B cell (primary cell): ENCODE data around the gene AKAP9. TPM values are rescaled to one million over a fixed set of nuclear protein-coding genes. Genes with fewer than 3 reads are reported as not detected.

Experiments used
- ATAC-seq: fragments of 200-7000 bp; cut with Tn5 transposase; one replicate; pipeline ENCODE4 v1.10.0; 2021; ENCODE audit warnings: low read depth, mild to moderate bottlenecking, moderate number of reproducible peaks, moderate library complexity
- CTCF ChIA-PET: fragments of 350-600 bp; sonication (Branson Sonifier 250); formaldehyde crosslinking; loops from one replicate; lab custom pipeline; 2021; ENCODE audit warnings: antibody characterized with exemption, inconsistent platforms; lab: Charles Lee
- POLR2A ChIA-PET: fragments of 350-600 bp; sonication (Branson Sonifier 250); formaldehyde crosslinking; loops from one replicate; lab custom pipeline; 2021; ENCODE audit warnings: antibody characterized with exemption; lab: Charles Lee
- DNase-seq: peaks from one replicate; pipeline ENCODE4 v3.0.0; 2013
- H2AFZ ChIP-seq: 2 replicates; pipeline ENCODE4 v1.6.1; 2012; ENCODE audit warnings: mild to moderate bottlenecking, low read depth, low read length; ENCODE audit not compliant: insufficient read depth, poor library complexity, severe bottlenecking
- H3K27ac ChIP-seq, 2 donors: 1 replicate in 1 of 2; 2 replicates in 1 of 2; pipeline ENCODE4 v1.5.1; 2012 to 2013; ENCODE audit warnings: low read length in 2 of 2, mild to moderate bottlenecking in 2 of 2, moderate library complexity in 1 of 2
- H3K27me3 ChIP-seq, 4 experiments: fragments of 200-600 bp in 1 of 4; sonication (generic) in 1 of 4; replicated peaks in 1 of 4; 1 replicate in 2 of 4; 2 replicates in 2 of 4; pipeline versions ENCODE4 v1.6.1 to v1.7.0; 2013 to 2016; ENCODE audit warnings: low read length in 3 of 4, mild to moderate bottlenecking in 2 of 4, mixed read lengths in 1 of 4, moderate library complexity in 1 of 4; ENCODE audit not compliant: insufficient read depth in 4 of 4, control insufficient read depth in 3 of 4; ENCODE audit errors: control extremely low read depth in 1 of 4
- H3K36me3 ChIP-seq, 2 experiments: replicated peaks in 1 of 2; 1 replicate in 1 of 2; 2 replicates in 1 of 2; pipeline versions ENCODE4 v1.6.1 to v1.7.1; 2013; ENCODE audit warnings: low read length in 1 of 2; ENCODE audit not compliant: insufficient read depth in 2 of 2, control insufficient read depth in 1 of 2; ENCODE audit errors: control extremely low read depth in 1 of 2, extremely low read depth in 1 of 2
- H3K4me1 ChIP-seq, 2 donors: fragments of 200-600 bp in 1 of 2; sonication (generic) in 1 of 2; 1 replicate in 1 of 2; 2 replicates in 1 of 2; pipeline versions ENCODE4 v1.5.1 to v1.6.1; 2013 to 2017; ENCODE audit warnings: low read length in 2 of 2; ENCODE audit not compliant: control insufficient read depth in 2 of 2, insufficient read depth in 2 of 2
- H3K4me2 ChIP-seq: replicated peaks from 2 replicates; pipeline ENCODE3; 2012; ENCODE audit warnings: mild to moderate bottlenecking, low read depth, low read length; ENCODE audit not compliant: poor library complexity, severe bottlenecking
- H3K4me3 ChIP-seq, 5 experiments: fragments of 200-600 bp in 1 of 5; sonication (generic) in 1 of 5; 1 replicate in 3 of 5; 2 replicates in 2 of 5; pipeline versions ENCODE4 v1.5.1 to v1.7.0; 2011 to 2016; ENCODE audit warnings: low read length in 4 of 5, mild to moderate bottlenecking in 4 of 5, low read depth in 2 of 5, control low read depth in 1 of 5, moderate library complexity in 1 of 5; ENCODE audit not compliant: insufficient read depth in 1 of 5; ENCODE audit errors: control extremely low read depth in 1 of 5, extremely low read depth in 1 of 5
- H3K79me2 ChIP-seq: fragments of 200-600 bp; sonication (generic); one replicate; pipeline ENCODE4 v1.6.0; 2016; ENCODE audit warnings: low read length; ENCODE audit not compliant: control insufficient read depth, insufficient read depth
- H3K9ac ChIP-seq: fragments of 200-600 bp; sonication (generic); 2 replicates; pipeline ENCODE4 v1.6.1; 2017; ENCODE audit warnings: mild to moderate bottlenecking, low read length, moderate library complexity
- H3K9me3 ChIP-seq, 3 donors: one replicate each; pipeline versions ENCODE4 v1.6.1 to v1.7.1; 2013; ENCODE audit warnings: low read length in 2 of 3; ENCODE audit not compliant: control insufficient read depth in 2 of 3, insufficient read depth in 1 of 3; ENCODE audit errors: control extremely low read depth in 1 of 3
- H4K20me1 ChIP-seq: 2 replicates; pipeline ENCODE4 v1.6.0; 2012; ENCODE audit warnings: mild to moderate bottlenecking, low read length; ENCODE audit not compliant: insufficient read depth, control insufficient read depth, poor library complexity, severe bottlenecking
- H3K27ac Mint-ChIP-seq: one replicate; pipeline ENCODE4 v1.8.0; 2021; ENCODE audit warnings: mixed read lengths
- H3K27me3 Mint-ChIP-seq: one replicate; pipeline ENCODE4 v1.8.0; 2021; ENCODE audit warnings: mixed read lengths
- H3K4me1 Mint-ChIP-seq: one replicate; pipeline ENCODE4 v1.8.0; 2021; ENCODE audit warnings: mixed read lengths
- H3K4me3 Mint-ChIP-seq: one replicate; pipeline ENCODE4 v1.8.0; 2021; ENCODE audit warnings: mixed read lengths
- H3K9me3 Mint-ChIP-seq: one replicate; pipeline ENCODE4 v1.8.0; 2022; ENCODE audit warnings: mixed read lengths; ENCODE audit not compliant: insufficient read depth
- CTCF ChIP-seq: fragments of 200-600 bp; IDR thresholded peaks from one replicate; pipeline ENCODE4 v1.8.0; 2022; ENCODE audit warnings: antibody characterized with exemption, mild to moderate bottlenecking
- EZH2 ChIP-seq: IDR thresholded peaks from 2 replicates; pipeline ENCODE4 v1.6.1; 2012; ENCODE audit warnings: borderline replicate concordance, low read depth, mild to moderate bottlenecking, moderate library complexity, low read length; ENCODE audit not compliant: insufficient read depth, poor library complexity, severe bottlenecking
- WGBS: methylation state at CpG from one replicate; pipeline ENCODE4 v1.1.5; 2013; ENCODE audit warnings: missing lambda C conversion rate; ENCODE audit not compliant: insufficient coverage; 5-methylcytosine and 5-hydroxymethylcytosine counted together
- intact Hi-C: fragments of 100-400 bp; cut with micrococcal nuclease; formaldehyde crosslinking; loops from one replicate; pipeline ENCODE4 v1.10.0; 2022
- polyA plus RNA-seq: library from polyadenylated mRNA; depleted of rRNA; stranded (reverse); fragments of >200 nt; gene quantifications from 2 replicates; pipeline ENCODE4 v1.2.3, GENCODE V29; 2012
- total RNA-seq, 2 donors: library from RNA; stranded (reverse); fragments of 120-200 nt in 1 of 2; gene quantifications; 1 replicate in 1 of 2; 2 replicates in 1 of 2; pipeline versions ENCODE4 v1.2.3 to v1.2.4, GENCODE V29; 2013 to 2022

AKAP9 gene
- total and polyA plus RNA-seq, 2 donors (not counting 1 experiment from before 2014, with no cell fraction given): 19.3 to 106 TPM

- WGBS: no CpG with 5 or more reads among the region's 2 CpGs
These were observed 112.7 kb downstream of the AKAP9 start for GRCh38 chr7:92053312-92053711.

GRCh38 chr7:92056286-92056685 is 115.6 kb downstream of the AKAP9 start:
- Mint-ChIP-seq H3K4me1 (peaks cover 10% of the 10 kb centered on the region), H3K27me3 (no peaks in the 10 kb centered on the region), H3K9me3 (no peaks in the 10 kb centered on the region), H3K4me3 (no peak overlapping the region), H3K27ac (no peak overlapping the region)
- ChIA-PET CTCF (no interaction called here), POLR2A (no interaction called here)
- Histone ChIP-seq H3K27me3 (no peaks in the 10 kb centered on the region), H3K4me1 (peaks cover 5 to 10% of the 10 kb centered on the region in 2 donors), H4K20me1 (no peaks in the 10 kb centered on the region), H3K27ac (no peak overlapping the region), H3K9me3 (no peaks in the 10 kb centered on the region), H3K36me3 (peaks cover 1 to 24% of the 10 kb centered on the region in 2 experiments), H2AFZ (no peak overlapping the region), H3K4me2 (no peak overlapping the region), H3K4me3 (no peak overlapping the region), H3K9ac (no peak overlapping the region), H3K79me2 (no peaks in the 10 kb centered on the region)
- DNase-seq (no peak), ATAC-seq (no peak)
- TF ChIP-seq EZH2 (no peak), CTCF (no peak)
- WGBS: no CpG with 5 or more reads among the region's 1 CpG
- intact Hi-C loops: no loop called here

More at GRCh38 chr7:92053312-92053711, 112.7 kb downstream of the AKAP9 start:
- ATAC-seq (no peak), DNase-seq (no peak)
- intact Hi-C loops: no loop called here
- Histone ChIP-seq H3K4me1 (peaks cover 5 to 10% of the 10 kb centered on the region in 2 donors), H3K4me3 (no peak overlapping the region), H3K27ac (no peak overlapping the region), H3K4me2 (no peak overlapping the region), H3K79me2 (no peaks in the 10 kb centered on the region), H3K9me3 (no peaks in the 10 kb centered on the region), H3K36me3 (peaks cover 0 to 25% of the 10 kb centered on the region in 2 experiments), H3K9ac (no peak overlapping the region), H2AFZ (no peak overlapping the region), H3K27me3 (no peaks in the 10 kb centered on the region), H4K20me1 (no peaks in the 10 kb centered on the region)
- ChIA-PET POLR2A (no interaction called here), CTCF (no interaction called here)
- Mint-ChIP-seq H3K4me3 (no peak overlapping the region), H3K27me3 (no peaks in the 10 kb centered on the region), H3K4me1 (peaks cover 10% of the 10 kb centered on the region), H3K27ac (no peak overlapping the region), H3K9me3 (no peaks in the 10 kb centered on the region)
- TF ChIP-seq CTCF: no peak
- no peak for TF ChIP-seq EZH2
